ENCODE data around the gene SRBD1.
A peak's percentile ranks its signal among the peaks of the same experiment; 100 is the strongest.

The SRBD1 gene

DNA sequence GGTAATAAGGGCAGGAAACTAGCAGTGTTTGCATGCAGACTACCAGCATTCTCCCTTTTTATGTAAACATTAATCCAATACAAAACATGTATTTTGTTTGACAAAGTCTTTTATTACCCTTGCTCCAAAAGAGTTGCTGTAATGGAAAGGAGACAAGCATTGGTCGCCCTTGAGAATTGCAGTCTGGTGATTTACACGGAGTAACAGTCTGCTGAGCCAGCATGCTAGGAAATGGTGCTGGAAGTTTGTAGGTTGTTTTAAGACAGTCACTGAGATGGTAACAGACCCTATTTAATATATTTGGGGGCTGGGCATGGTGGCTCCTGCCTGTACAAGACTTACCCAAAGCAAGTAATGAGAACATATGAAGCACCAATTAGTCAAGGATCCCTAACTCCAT is 37.6 kb upstream of the SRBD1 start:
- Histone ChIP-seq H3K9me3 (ENCODE audit: control insufficient read depth, low read length) (no peaks in the 10 kb centered on the region), H3K36me3 (ENCODE audit: control insufficient read depth, insufficient read depth, low read length, severe bottlenecking) (no peaks in the 10 kb centered on the region), H3K4me1 (ENCODE audit: control insufficient read depth, insufficient read depth, low read length) (peaks cover 41% of the 10 kb centered on the region), H3K9ac (ENCODE audit: low read length) (peak overlapping the region; percentile 97), H3K27me3 (replicated peaks; ENCODE audit: control insufficient read depth, insufficient read depth, low read length) (no peaks in the 10 kb centered on the region), H3K4me3 (ENCODE audit: low read length) (peak overlapping the region; percentile 92)
- no peak for DNase-seq (ENCODE audit: low read depth)

DNA sequence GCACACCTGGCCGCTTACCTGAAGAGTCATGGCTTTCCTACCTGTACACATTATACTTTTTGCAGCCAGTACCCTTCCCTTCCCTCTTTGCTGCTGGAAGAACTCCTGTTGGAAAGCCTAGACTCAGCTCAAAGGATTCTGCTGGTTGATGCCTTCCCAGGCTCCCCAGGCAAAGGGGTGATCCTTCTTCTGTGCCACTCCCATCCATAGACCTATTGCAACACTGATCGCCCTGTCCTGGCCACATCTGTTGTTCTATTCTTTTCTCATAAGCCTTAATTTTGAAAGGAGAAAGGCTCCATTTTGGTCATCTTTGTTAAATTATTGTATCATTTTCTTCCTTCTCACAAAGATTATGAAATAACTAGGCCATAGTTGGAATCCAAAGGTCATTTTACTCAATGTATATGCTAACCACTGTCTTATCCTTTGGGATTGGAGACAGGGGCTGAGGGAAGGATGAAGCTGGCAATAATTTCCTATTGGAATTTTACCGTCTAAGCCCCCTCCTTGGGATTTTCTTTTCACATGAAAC is 37.0 kb upstream of the SRBD1 start:
- Histone ChIP-seq H3K4me1 (ENCODE audit: control insufficient read depth, insufficient read depth, low read length) (peaks cover 37% of the 10 kb centered on the region), H3K9ac (ENCODE audit: low read length) (peak overlapping the region; percentile 97), H3K9me3 (ENCODE audit: control insufficient read depth, low read length) (no peaks in the 10 kb centered on the region), H3K4me3 (ENCODE audit: low read length) (peak overlapping the region; percentile 92), H3K36me3 (ENCODE audit: control insufficient read depth, insufficient read depth, low read length, severe bottlenecking) (no peaks in the 10 kb centered on the region), H3K27me3 (replicated peaks; ENCODE audit: control insufficient read depth, insufficient read depth, low read length) (peaks cover 1% of the 10 kb centered on the region)
- peak; percentile 51 for DNase-seq (ENCODE audit: low read depth)

DNA sequence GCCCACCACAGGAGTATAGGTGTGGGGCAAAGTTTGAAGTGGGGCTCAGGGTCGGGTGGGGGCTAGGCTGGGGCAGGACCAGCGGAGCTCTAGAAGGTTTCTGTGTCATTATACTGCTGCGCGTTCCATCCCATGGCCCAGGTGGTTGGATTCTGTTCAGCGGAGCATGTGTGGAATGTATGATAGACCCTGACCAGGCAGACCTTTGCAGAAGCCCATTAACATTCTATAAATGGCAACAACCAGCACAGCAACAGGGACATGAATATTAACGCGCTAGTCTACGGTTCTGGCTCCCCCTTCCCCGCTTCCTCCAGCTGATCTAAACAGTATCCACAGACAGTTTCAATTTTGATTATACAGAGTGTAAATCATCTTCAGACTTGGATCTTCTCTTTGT is 36.3 kb upstream of the SRBD1 start:
- no peak overlapping the region for H3K9ac ChIP-seq (ENCODE audit: low read length)
- H3K36me3 ChIP-seq (ENCODE audit: control insufficient read depth, insufficient read depth, low read length, severe bottlenecking) = no peaks in the 10 kb centered on the region
- H3K27me3 ChIP-seq (replicated peaks; ENCODE audit: control insufficient read depth, insufficient read depth, low read length) = peaks cover 8% of the 10 kb centered on the region
- H3K9me3 ChIP-seq (ENCODE audit: control insufficient read depth, low read length) = no peaks in the 10 kb centered on the region
- peaks cover 34% of the 10 kb centered on the region for H3K4me1 ChIP-seq (ENCODE audit: control insufficient read depth, insufficient read depth, low read length)
- DNase-seq (ENCODE audit: low read depth) = no peak
- no peak overlapping the region for H3K4me3 ChIP-seq (ENCODE audit: low read length)

GRCh38 chr2:45646289-45646688 is 35.2 kb upstream of the SRBD1 start:
- no peak for DNase-seq (ENCODE audit: low read depth)
- Histone ChIP-seq H3K27me3 (replicated peaks; ENCODE audit: control insufficient read depth, insufficient read depth, low read length) (peaks cover 11% of the 10 kb centered on the region), H3K9me3 (ENCODE audit: control insufficient read depth, low read length) (no peaks in the 10 kb centered on the region)

GRCh38 chr2:45643543-45644542 is 32.8 kb upstream of the SRBD1 start:
- peaks cover 28% of the 10 kb centered on the region for H3K27me3 ChIP-seq (replicated peaks; ENCODE audit: control insufficient read depth, insufficient read depth, low read length)
- DNase-seq (ENCODE audit: low read depth) = peak; percentile 87

More at GRCh38 chr2:45646289-45646688, 35.2 kb upstream of the SRBD1 start:
- Histone ChIP-seq H3K9ac (ENCODE audit: low read length) (no peak overlapping the region), H3K36me3 (ENCODE audit: control insufficient read depth, insufficient read depth, low read length, severe bottlenecking) (no peaks in the 10 kb centered on the region), H3K4me3 (ENCODE audit: low read length) (no peak overlapping the region), H3K4me1 (ENCODE audit: control insufficient read depth, insufficient read depth, low read length) (peaks cover 34% of the 10 kb centered on the region)

DNA sequence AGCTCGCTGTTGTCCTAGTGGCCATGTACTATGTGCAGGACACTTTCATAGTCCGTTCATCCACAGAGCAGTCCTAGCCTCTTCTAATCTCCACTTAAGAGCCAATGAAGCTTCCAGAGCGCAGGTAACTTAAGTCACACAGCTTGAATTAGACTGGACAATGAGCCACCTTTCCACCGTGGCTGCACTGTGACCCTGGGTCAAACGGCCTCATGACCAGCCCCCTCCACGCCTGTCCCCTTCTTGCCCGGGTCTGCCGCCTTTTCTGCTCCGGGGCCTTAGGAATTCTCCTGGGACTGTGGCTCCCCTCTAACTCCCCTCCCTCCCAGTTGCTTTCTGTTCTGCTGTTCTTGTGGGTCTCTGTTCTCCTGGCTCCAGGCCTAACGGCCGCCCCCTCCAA is 32.0 kb upstream of the SRBD1 start:
- Histone ChIP-seq H3K4me1 (ENCODE audit: control insufficient read depth, insufficient read depth, low read length) (peaks cover 17% of the 10 kb centered on the region), H3K9ac (ENCODE audit: low read length) (peak overlapping the region; percentile 88), H3K4me3 (ENCODE audit: low read length) (peak overlapping the region; percentile 83), H3K36me3 (ENCODE audit: control insufficient read depth, insufficient read depth, low read length, severe bottlenecking) (no peaks in the 10 kb centered on the region), H3K9me3 (ENCODE audit: control insufficient read depth, low read length) (no peaks in the 10 kb centered on the region), H3K27me3 (replicated peaks; ENCODE audit: control insufficient read depth, insufficient read depth, low read length) (peaks cover 35% of the 10 kb centered on the region)
- peak; percentile 41 for DNase-seq (ENCODE audit: low read depth)

More at GRCh38 chr2:45643543-45644542, 32.8 kb upstream of the SRBD1 start:
- H3K4me1 ChIP-seq (ENCODE audit: control insufficient read depth, insufficient read depth, low read length) = peaks cover 25% of the 10 kb centered on the region
- H3K9me3 ChIP-seq (ENCODE audit: control insufficient read depth, low read length) = no peaks in the 10 kb centered on the region
- H3K4me3 ChIP-seq (ENCODE audit: low read length) = peak overlapping the region; percentile 83
- H3K36me3 ChIP-seq (ENCODE audit: control insufficient read depth, insufficient read depth, low read length, severe bottlenecking) = no peaks in the 10 kb centered on the region
- peak overlapping the region; percentile 88 for H3K9ac ChIP-seq (ENCODE audit: low read length)

DNA sequence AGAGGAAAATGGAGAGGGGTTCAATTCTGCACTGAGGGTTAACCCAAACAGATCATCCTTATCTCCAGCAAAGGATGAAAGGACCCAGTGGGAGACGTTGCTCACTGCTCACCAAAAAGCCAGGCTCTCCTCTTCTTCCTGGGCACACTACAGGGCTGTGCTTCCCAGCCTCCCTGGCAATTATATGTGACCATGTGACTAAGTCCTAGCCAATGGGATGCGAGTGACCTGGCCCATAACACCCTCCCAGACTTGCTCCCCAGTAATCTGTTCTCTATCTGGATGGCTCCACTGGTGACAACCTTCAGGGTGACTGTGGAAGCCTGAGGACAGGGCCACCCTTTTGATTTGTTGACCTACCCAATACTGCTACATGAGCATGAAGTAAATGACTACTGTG is 29.5 kb upstream of the SRBD1 start:
- no peaks in the 10 kb centered on the region for H3K9me3 ChIP-seq (ENCODE audit: control insufficient read depth, low read length)
- no peak overlapping the region for H3K4me3 ChIP-seq (ENCODE audit: low read length)
- no peak overlapping the region for H3K9ac ChIP-seq (ENCODE audit: low read length)
- no peaks in the 10 kb centered on the region for H3K36me3 ChIP-seq (ENCODE audit: control insufficient read depth, insufficient read depth, low read length, severe bottlenecking)
- H3K27me3 ChIP-seq (replicated peaks; ENCODE audit: control insufficient read depth, insufficient read depth, low read length) = peaks cover 37% of the 10 kb centered on the region
- DNase-seq (ENCODE audit: low read depth) = no peak
- H3K4me1 ChIP-seq (ENCODE audit: control insufficient read depth, insufficient read depth, low read length) = peaks cover 11% of the 10 kb centered on the region

- H3K36me3 ChIP-seq (ENCODE audit: control insufficient read depth, insufficient read depth, low read length, severe bottlenecking) = no peaks in the 10 kb centered on the region
- peaks cover 30% of the 10 kb centered on the region for H3K27me3 ChIP-seq (replicated peaks; ENCODE audit: control insufficient read depth, insufficient read depth, low read length)
- H3K4me3 ChIP-seq (ENCODE audit: low read length) = no peak overlapping the region
- no peak for DNase-seq (ENCODE audit: low read depth)
- no peaks in the 10 kb centered on the region for H3K9me3 ChIP-seq (ENCODE audit: control insufficient read depth, low read length)
- H3K9ac ChIP-seq (ENCODE audit: low read length) = no peak overlapping the region
- no peaks in the 10 kb centered on the region for H3K4me1 ChIP-seq (ENCODE audit: control insufficient read depth, insufficient read depth, low read length)
Measured at GRCh38 chr2:45637440-45637839, 26.4 kb upstream of the SRBD1 start.

- no peak overlapping the region for H3K9ac ChIP-seq (ENCODE audit: low read length)
- H3K4me3 ChIP-seq (ENCODE audit: low read length) = no peak overlapping the region
- peaks cover 27% of the 10 kb centered on the region for H3K27me3 ChIP-seq (replicated peaks; ENCODE audit: control insufficient read depth, insufficient read depth, low read length)
- no peaks in the 10 kb centered on the region for H3K9me3 ChIP-seq (ENCODE audit: control insufficient read depth, low read length)
- no peaks in the 10 kb centered on the region for H3K4me1 ChIP-seq (ENCODE audit: control insufficient read depth, insufficient read depth, low read length)
- no peaks in the 10 kb centered on the region for H3K36me3 ChIP-seq (ENCODE audit: control insufficient read depth, insufficient read depth, low read length, severe bottlenecking)
- no peak for DNase-seq (ENCODE audit: low read depth)
Measured at GRCh38 chr2:45636008-45636407, 24.9 kb upstream of the SRBD1 start.

- H3K9me3 ChIP-seq (ENCODE audit: control insufficient read depth, low read length) = no peaks in the 10 kb centered on the region
Measured at GRCh38 chr2:45634223-45634622, 23.2 kb upstream of the SRBD1 start.

GRCh38 chr2:45631955-45632354 is 20.9 kb upstream of the SRBD1 start:
- no peaks in the 10 kb centered on the region for H3K4me1 ChIP-seq (ENCODE audit: control insufficient read depth, insufficient read depth, low read length)
- no peaks in the 10 kb centered on the region for H3K27me3 ChIP-seq (replicated peaks; ENCODE audit: control insufficient read depth, insufficient read depth, low read length)
- H3K9ac ChIP-seq (ENCODE audit: low read length) = no peak overlapping the region
- H3K9me3 ChIP-seq (ENCODE audit: control insufficient read depth, low read length) = no peaks in the 10 kb centered on the region
- no peak overlapping the region for H3K4me3 ChIP-seq (ENCODE audit: low read length)
- no peak for DNase-seq (ENCODE audit: low read depth)
- no peaks in the 10 kb centered on the region for H3K36me3 ChIP-seq (ENCODE audit: control insufficient read depth, insufficient read depth, low read length, severe bottlenecking)

More at GRCh38 chr2:45634223-45634622, 23.2 kb upstream of the SRBD1 start:
- H3K4me1 ChIP-seq (ENCODE audit: control insufficient read depth, insufficient read depth, low read length) = no peaks in the 10 kb centered on the region
- H3K4me3 ChIP-seq (ENCODE audit: low read length) = no peak overlapping the region
- no peak for DNase-seq (ENCODE audit: low read depth)
- H3K27me3 ChIP-seq (replicated peaks; ENCODE audit: control insufficient read depth, insufficient read depth, low read length) = peaks cover 13% of the 10 kb centered on the region
- H3K9ac ChIP-seq (ENCODE audit: low read length) = no peak overlapping the region
- H3K36me3 ChIP-seq (ENCODE audit: control insufficient read depth, insufficient read depth, low read length, severe bottlenecking) = no peaks in the 10 kb centered on the region

All from adipocyte (in vitro differentiated cells).